HepG2 (cell line): ENCODE data around the gene TP53BP2. TPM values are rescaled to one million over a fixed set of nuclear protein-coding genes. Genes with fewer than 3 reads are reported as not detected.

Experiments
- ETV6 ChIP-seq: sonication (generic); formaldehyde crosslinking; conservative IDR thresholded peaks from 2 replicates; pipeline ENCODE4 v1.4.0; 2020; ENCODE audit warnings: missing genetic modification reagents
- RXRA ChIP-seq: sonication (generic); formaldehyde crosslinking; IDR thresholded peaks from 2 replicates; pipeline ENCODE4 v1.5.1; 2020; ENCODE audit warnings: missing genetic modification reagents
- SCMH1 ChIP-seq: sonication (generic); formaldehyde crosslinking; IDR thresholded peaks from 2 replicates; pipeline ENCODE4 v1.9.0; 2021; ENCODE audit warnings: missing genetic modification reagents, mild to moderate bottlenecking, borderline replicate concordance
- SOX6 ChIP-seq, 2 experiments: fragments of 450-650 bp in 1 of 2; sonication (generic) in 1 of 2; formaldehyde crosslinking in 1 of 2; IDR thresholded peaks; 2 replicates each; pipeline versions ENCODE4 v1.4.0 to v1.6.1; 2017 to 2020; ENCODE audit warnings: antibody characterized with exemption in 1 of 2, mild to moderate bottlenecking in 1 of 2, missing genetic modification reagents in 1 of 2
- ZKSCAN8 ChIP-seq: IDR thresholded peaks from 2 replicates; pipeline ENCODE4 v1.6.1; 2016; ENCODE audit warnings: borderline replicate concordance, missing genetic modification reagents, missing compliant biosample characterization
- ZNF354B ChIP-seq: sonication (generic); formaldehyde crosslinking; IDR thresholded peaks from 2 replicates; pipeline ENCODE4 v1.8.0; 2022; ENCODE audit warnings: mild to moderate bottlenecking, missing genetic modification reagents
- ZNF460 ChIP-seq: sonication (generic); formaldehyde crosslinking; IDR thresholded peaks from 2 replicates; pipeline ENCODE4 v1.5.1; 2020; ENCODE audit warnings: missing genetic modification reagents, mild to moderate bottlenecking, borderline replicate concordance
- ZNF484 ChIP-seq: sonication (generic); formaldehyde crosslinking; IDR thresholded peaks from 2 replicates; pipeline ENCODE4 v1.5.1; 2020; ENCODE audit warnings: mild to moderate bottlenecking, low read depth, missing genetic modification reagents, borderline replicate concordance
- ZNF629 ChIP-seq: sonication (generic); formaldehyde crosslinking; conservative IDR thresholded peaks from 2 replicates; pipeline ENCODE4 v1.5.0; 2020; ENCODE audit warnings: missing genetic modification reagents
- polyA plus RNA-seq, 8 experiments: library from polyadenylated mRNA; depleted of rRNA in 3 of 8; stranded (reverse) in 7 of 8; unstranded in 1 of 8; fragments of >200 nt; fragmentation: Illumina TruSeq in 4 of 8; extraction: Trizol in 4 of 8; gene quantifications; 2 replicates each; pipeline versions ENCODE4 v1.2.1 to v1.2.3, GENCODE V29; 2011 to 2016; ENCODE audit warnings: low read depth in 4 of 8, missing spikeins in 1 of 8, mixed read lengths in 1 of 8; ENCODE audit not compliant: insufficient read depth in 1 of 8
- total RNA-seq, 5 experiments: library from RNA; depleted of rRNA; stranded (reverse); fragments of >200 nt; fragmentation: Illumina TruSeq; extraction: Trizol; gene quantifications; 2 replicates each; pipeline ENCODE4 v1.2.3, GENCODE V29; 2016; ENCODE audit warnings: low read depth in 1 of 5
- TF ChIP-seq, protein P1 (sequence below): sonication (generic); formaldehyde crosslinking; IDR thresholded peaks from 2 replicates; pipeline ENCODE4 v1.8.0; 2022; ENCODE audit warnings: mild to moderate bottlenecking, missing genetic modification reagents, borderline replicate concordance
- TF ChIP-seq, protein P2 (sequence below): sonication (generic); formaldehyde crosslinking; IDR thresholded peaks from 2 replicates; pipeline ENCODE4 v1.4.0; 2020; ENCODE audit warnings: missing genetic modification reagents, borderline replicate concordance
- TF ChIP-seq, protein P3 (sequence below): sonication (generic); formaldehyde crosslinking; conservative IDR thresholded peaks from 2 replicates; pipeline ENCODE4 v1.4.0; 2020; ENCODE audit warnings: missing genetic modification reagents
- TF ChIP-seq, protein P4 (sequence below): sonication (generic); formaldehyde crosslinking; IDR thresholded peaks from 2 replicates; pipeline ENCODE4 v1.5.1; 2020; ENCODE audit warnings: mild to moderate bottlenecking, missing genetic modification reagents, borderline replicate concordance
- TF ChIP-seq, protein P5 (sequence below): sonication (generic); formaldehyde crosslinking; IDR thresholded peaks from 2 replicates; pipeline ENCODE4 v1.5.1; 2020; ENCODE audit warnings: mild to moderate bottlenecking, moderate library complexity, missing genetic modification reagents

TP53BP2 gene
- total and polyA plus RNA-seq, 2 of the 13 experiments (the other 11 are each of a cell fraction or from before 2014, with no cell fraction given): 10.0 to 14.0 TPM

DNA sequence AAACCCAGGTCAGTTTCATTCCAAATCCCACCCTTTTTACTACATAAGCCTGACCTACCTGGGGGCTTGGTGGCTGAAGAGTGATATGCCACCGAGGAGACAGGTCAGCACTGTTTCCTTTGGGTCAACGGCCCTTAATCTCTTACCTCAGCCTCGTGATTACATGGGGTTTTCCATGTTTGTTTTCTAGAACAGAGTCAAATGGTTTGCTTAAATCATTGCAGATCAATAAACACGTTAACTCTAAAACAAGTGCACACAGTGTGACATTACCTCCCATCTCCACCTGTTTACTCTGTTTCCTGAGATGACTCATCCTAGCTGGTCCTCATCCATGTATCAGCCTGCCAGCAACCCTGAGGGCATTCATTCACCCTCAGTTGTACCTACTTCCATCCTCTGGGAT is 40.8 kb upstream of the TP53BP2 start (continued):
- TF ChIP-seq, protein P1, sequence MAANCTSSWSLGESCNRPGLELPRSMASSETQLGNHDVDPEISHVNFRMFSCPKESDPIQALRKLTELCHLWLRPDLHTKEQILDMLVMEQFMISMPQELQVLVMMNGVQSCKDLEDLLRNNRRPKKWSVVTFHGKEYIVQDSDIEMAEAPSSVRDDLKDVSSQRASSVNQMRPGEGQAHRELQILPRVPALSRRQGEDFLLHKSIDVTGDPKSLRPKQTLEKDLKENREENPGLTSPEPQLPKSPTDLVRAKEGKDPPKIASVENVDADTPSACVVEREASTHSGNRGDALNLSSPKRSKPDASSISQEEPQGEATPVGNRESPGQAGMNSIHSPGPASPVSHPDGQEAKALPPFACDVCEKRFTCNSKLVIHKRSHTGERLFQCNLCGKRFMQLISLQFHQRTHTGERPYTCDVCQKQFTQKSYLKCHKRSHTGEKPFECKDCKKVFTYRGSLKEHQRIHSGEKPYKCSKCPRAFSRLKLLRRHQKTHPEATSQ (CRISPR knock-in tag): no peak
- no peak for TF ChIP-seq SCMH1 (CRISPR knock-in tag)
- TF ChIP-seq, protein P2, sequence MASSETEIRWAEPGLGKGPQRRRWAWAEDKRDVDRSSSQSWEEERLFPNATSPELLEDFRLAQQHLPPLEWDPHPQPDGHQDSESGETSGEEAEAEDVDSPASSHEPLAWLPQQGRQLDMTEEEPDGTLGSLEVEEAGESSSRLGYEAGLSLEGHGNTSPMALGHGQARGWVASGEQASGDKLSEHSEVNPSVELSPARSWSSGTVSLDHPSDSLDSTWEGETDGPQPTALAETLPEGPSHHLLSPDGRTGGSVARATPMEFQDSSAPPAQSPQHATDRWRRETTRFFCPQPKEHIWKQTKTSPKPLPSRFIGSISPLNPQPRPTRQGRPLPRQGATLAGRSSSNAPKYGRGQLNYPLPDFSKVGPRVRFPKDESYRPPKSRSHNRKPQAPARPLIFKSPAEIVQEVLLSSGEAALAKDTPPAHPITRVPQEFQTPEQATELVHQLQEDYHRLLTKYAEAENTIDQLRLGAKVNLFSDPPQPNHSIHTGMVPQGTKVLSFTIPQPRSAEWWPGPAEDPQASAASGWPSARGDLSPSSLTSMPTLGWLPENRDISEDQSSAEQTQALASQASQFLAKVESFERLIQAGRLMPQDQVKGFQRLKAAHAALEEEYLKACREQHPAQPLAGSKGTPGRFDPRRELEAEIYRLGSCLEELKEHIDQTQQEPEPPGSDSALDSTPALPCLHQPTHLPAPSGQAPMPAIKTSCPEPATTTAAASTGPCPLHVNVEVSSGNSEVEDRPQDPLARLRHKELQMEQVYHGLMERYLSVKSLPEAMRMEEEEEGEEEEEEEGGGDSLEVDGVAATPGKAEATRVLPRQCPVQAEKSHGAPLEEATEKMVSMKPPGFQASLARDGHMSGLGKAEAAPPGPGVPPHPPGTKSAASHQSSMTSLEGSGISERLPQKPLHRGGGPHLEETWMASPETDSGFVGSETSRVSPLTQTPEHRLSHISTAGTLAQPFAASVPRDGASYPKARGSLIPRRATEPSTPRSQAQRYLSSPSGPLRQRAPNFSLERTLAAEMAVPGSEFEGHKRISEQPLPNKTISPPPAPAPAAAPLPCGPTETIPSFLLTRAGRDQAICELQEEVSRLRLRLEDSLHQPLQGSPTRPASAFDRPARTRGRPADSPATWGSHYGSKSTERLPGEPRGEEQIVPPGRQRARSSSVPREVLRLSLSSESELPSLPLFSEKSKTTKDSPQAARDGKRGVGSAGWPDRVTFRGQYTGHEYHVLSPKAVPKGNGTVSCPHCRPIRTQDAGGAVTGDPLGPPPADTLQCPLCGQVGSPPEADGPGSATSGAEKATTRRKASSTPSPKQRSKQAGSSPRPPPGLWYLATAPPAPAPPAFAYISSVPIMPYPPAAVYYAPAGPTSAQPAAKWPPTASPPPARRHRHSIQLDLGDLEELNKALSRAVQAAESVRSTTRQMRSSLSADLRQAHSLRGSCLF (CRISPR knock-in tag): no peak
- TF ChIP-seq, protein P3, sequence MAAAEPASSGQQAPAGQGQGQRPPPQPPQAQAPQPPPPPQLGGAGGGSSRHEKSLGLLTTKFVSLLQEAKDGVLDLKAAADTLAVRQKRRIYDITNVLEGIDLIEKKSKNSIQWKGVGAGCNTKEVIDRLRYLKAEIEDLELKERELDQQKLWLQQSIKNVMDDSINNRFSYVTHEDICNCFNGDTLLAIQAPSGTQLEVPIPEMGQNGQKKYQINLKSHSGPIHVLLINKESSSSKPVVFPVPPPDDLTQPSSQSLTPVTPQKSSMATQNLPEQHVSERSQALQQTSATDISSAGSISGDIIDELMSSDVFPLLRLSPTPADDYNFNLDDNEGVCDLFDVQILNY (CRISPR knock-in tag): no peak
- TF ChIP-seq ZNF460 (CRISPR knock-in tag): no peak; the same call in 1 of the 2 replicates
- no peak for TF ChIP-seq ZNF484
- TF ChIP-seq, protein P4, sequence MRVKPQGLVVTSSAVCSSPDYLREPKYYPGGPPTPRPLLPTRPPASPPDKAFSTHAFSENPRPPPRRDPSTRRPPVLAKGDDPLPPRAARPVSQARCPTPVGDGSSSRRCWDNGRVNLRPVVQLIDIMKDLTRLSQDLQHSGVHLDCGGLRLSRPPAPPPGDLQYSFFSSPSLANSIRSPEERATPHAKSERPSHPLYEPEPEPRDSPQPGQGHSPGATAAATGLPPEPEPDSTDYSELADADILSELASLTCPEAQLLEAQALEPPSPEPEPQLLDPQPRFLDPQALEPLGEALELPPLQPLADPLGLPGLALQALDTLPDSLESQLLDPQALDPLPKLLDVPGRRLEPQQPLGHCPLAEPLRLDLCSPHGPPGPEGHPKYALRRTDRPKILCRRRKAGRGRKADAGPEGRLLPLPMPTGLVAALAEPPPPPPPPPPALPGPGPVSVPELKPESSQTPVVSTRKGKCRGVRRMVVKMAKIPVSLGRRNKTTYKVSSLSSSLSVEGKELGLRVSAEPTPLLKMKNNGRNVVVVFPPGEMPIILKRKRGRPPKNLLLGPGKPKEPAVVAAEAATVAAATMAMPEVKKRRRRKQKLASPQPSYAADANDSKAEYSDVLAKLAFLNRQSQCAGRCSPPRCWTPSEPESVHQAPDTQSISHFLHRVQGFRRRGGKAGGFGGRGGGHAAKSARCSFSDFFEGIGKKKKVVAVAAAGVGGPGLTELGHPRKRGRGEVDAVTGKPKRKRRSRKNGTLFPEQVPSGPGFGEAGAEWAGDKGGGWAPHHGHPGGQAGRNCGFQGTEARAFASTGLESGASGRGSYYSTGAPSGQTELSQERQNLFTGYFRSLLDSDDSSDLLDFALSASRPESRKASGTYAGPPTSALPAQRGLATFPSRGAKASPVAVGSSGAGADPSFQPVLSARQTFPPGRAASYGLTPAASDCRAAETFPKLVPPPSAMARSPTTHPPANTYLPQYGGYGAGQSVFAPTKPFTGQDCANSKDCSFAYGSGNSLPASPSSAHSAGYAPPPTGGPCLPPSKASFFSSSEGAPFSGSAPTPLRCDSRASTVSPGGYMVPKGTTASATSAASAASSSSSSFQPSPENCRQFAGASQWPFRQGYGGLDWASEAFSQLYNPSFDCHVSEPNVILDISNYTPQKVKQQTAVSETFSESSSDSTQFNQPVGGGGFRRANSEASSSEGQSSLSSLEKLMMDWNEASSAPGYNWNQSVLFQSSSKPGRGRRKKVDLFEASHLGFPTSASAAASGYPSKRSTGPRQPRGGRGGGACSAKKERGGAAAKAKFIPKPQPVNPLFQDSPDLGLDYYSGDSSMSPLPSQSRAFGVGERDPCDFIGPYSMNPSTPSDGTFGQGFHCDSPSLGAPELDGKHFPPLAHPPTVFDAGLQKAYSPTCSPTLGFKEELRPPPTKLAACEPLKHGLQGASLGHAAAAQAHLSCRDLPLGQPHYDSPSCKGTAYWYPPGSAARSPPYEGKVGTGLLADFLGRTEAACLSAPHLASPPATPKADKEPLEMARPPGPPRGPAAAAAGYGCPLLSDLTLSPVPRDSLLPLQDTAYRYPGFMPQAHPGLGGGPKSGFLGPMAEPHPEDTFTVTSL: peak; percentile 95
- no peak for TF ChIP-seq SOX6 (IDR thresholded peaks at IDR 0.05)
- TF ChIP-seq SOX6 (CRISPR knock-in tag; IDR thresholded peaks at IDR 0.05): peak; percentile 89
- TF ChIP-seq, protein P5, sequence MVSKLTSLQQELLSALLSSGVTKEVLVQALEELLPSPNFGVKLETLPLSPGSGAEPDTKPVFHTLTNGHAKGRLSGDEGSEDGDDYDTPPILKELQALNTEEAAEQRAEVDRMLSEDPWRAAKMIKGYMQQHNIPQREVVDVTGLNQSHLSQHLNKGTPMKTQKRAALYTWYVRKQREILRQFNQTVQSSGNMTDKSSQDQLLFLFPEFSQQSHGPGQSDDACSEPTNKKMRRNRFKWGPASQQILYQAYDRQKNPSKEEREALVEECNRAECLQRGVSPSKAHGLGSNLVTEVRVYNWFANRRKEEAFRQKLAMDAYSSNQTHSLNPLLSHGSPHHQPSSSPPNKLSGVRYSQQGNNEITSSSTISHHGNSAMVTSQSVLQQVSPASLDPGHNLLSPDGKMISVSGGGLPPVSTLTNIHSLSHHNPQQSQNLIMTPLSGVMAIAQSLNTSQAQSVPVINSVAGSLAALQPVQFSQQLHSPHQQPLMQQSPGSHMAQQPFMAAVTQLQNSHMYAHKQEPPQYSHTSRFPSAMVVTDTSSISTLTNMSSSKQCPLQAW: peak; percentile 71
- peak; percentile 82; the same call in 1 of the 2 replicates for TF ChIP-seq RXRA (CRISPR knock-in tag)
- no peak for TF ChIP-seq ETV6 (CRISPR knock-in tag)
- 0 out of 2 replicates have a peak, but pooled peaks have one; percentile 48 for TF ChIP-seq ZKSCAN8 (CRISPR knock-in tag)
- TF ChIP-seq ZNF629 (CRISPR knock-in tag): no peak
- TF ChIP-seq ZNF354B (CRISPR knock-in tag): no peak
